ENCODE measurements around the gene POC1A. TPM values are rescaled to one million over a fixed set of nuclear protein-coding genes. Genes with fewer than 3 reads are reported as not detected.

The POC1A gene
- total and polyA plus RNA-seq, 2 experiments from 2014 or later = 19.1 to 26.7 TPM

- peaks cover 4% of the 10 kb centered on the region; the same call in 1 of the 2 replicates for H4K20me1 ChIP-seq (replicated peaks; ENCODE audit: insufficient read depth)
- ATAC-seq (no peak), DNase-seq (ENCODE audit: low spot score) (no peak)
- peaks cover 3% of the 10 kb centered on the region; the same call in 1 of the 2 replicates for H3F3A ChIP-seq (replicated peaks; ENCODE audit: low read depth)
- Mint-ChIP-seq H3K9me3 (no peaks in the 10 kb centered on the region), H3K36me3 (ENCODE audit: low read depth) (peaks cover 65% of the 10 kb centered on the region), H3K4me1 (peaks cover 10% of the 10 kb centered on the region), H3K4me3 (no peak overlapping the region), H3K27ac (no peak overlapping the region), H3K27me3 (ENCODE audit: insufficient read depth, low read depth, poor library complexity) (peaks cover 2% of the 10 kb centered on the region)
- no peaks in the 10 kb centered on the region; the same call in 1 of the 2 replicates for H3K79me2 ChIP-seq (replicated peaks; ENCODE audit: insufficient read depth)
- no peak overlapping the region for H2AFZ ChIP-seq
- TF ChIP-seq EZH2 (IDR thresholded peaks at IDR 0.05; ENCODE audit: low read depth, unreplicated experiment) (no peak), REST (IDR thresholded peaks at IDR 0.05; ENCODE audit: unreplicated experiment) (no peak), JUNB (IDR thresholded peaks at IDR 0.05; ENCODE audit: unreplicated experiment) (no peak), ZNF462 (CRISPR knock-in tag; IDR thresholded peaks at IDR 0.05) (no peak)
- H3K4me2 ChIP-seq = no peak overlapping the region
- H3K27ac ChIP-seq (ENCODE audit: low read depth) = no peak overlapping the region
- H3K9me2 ChIP-seq (ENCODE audit: insufficient read depth) = no peaks in the 10 kb centered on the region
- H3K4me1 ChIP-seq (ENCODE audit: insufficient read depth) = no peaks in the 10 kb centered on the region
- peaks cover 14% of the 10 kb centered on the region for H3K36me3 ChIP-seq (ENCODE audit: insufficient read depth)
- no peaks in the 10 kb centered on the region for H3K27me3 ChIP-seq (ENCODE audit: insufficient read depth)
- no peak overlapping the region for H3K4me3 ChIP-seq
These were observed 8.5 kb downstream of the POC1A start for GRCh38 chr3:52145736-52146110.

Data from GM23338 (cell line).